GM19043 (cell line): Measurements from ENCODE around the gene GAS2L1.

ENCODE experiments used
- ATAC-seq: cut with Tn5 transposase; IDR thresholded peaks from one replicate; pipeline ENCODE4 v1.9.1; 2021; ENCODE audit warnings: low read depth; ENCODE audit not compliant: unreplicated experiment

The GAS2L1 gene

DNA sequence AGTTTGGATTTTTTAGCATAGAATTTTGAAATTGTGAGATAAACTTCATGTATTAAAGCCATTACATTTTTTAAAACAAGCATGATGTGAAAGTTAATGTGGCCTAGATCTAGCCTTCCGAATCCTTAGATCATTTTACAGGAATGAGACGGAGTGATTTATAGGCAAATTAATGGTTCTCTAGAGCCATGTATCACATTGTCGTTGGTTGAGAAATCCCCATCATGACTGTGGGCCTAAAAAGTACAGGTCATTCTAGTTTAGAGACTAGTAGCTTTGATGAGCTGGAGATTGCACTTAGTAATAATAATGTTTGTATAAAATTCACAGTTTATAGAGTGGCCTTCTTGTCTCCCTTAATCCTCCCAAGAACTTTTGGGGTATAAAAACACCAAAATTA is 31.3 kb upstream of the GAS2L1 start:
- ATAC-seq, result no peak

DNA sequence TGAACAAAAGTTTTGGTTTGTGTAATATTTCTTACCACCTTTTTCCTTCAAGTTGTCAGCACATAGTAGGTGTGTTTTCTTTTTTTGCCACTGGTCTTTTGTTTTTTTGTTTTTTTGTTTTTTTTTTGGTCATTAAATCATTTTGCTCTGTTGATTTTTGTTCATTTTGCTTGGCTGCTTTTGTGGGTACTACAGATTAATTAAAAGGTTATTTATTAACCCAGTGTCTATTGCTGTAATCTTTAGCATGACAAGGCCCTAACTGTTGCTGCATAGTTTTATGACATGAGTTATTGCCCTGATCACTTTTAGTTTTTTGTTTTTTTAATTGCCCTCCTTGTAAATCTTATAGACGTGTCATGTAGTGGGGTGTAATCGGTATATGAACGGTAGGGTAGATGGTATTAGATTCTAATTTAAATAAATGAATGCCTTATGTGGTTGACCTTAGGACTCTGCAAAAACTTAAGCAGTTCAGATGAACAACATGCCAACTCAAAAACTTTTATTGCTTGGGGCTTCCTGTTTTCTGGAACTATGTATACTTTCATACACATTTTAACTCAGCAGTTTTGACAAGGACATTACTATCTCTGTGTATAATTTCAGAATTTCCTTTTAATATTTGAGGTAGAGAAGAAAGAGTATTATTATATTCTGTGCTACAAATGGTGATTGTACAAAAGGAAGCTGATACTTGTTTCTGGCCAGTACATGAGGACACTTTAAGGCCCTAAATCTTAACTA is 30.5 kb upstream of the GAS2L1 start:
- ATAC-seq, result no peak

GRCh38 chr22:29277927-29278326 is 28.5 kb upstream of the GAS2L1 start:
- ATAC-seq, result no peak

- ATAC-seq, result no peak
These were observed 22.3 kb upstream of the GAS2L1 start for GRCh38 chr22:29284196-29284595.

- no peak for ATAC-seq
These were observed 17.6 kb upstream of the GAS2L1 start for GRCh38 chr22:29288837-29289236.

DNA sequence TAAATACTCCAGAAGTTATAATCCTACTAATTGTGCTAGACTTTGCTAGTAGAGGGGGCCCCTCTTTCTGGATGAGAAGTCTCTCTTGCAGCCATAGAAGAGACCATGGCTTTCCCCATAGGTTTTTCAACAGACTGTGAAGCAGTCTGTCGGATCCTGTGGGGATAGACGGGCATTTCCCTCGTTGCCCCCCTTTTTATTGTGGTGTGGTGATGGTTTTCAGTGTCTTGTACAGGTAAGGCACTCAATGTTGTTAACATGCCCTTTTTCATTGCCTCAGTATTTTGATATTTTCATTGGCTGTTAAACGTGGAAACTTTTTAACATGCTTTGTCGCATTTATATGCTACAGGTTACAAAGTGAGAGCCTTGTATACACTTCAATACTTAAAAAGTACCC is 16.4 kb upstream of the GAS2L1 start:
- ATAC-seq, result no peak

DNA sequence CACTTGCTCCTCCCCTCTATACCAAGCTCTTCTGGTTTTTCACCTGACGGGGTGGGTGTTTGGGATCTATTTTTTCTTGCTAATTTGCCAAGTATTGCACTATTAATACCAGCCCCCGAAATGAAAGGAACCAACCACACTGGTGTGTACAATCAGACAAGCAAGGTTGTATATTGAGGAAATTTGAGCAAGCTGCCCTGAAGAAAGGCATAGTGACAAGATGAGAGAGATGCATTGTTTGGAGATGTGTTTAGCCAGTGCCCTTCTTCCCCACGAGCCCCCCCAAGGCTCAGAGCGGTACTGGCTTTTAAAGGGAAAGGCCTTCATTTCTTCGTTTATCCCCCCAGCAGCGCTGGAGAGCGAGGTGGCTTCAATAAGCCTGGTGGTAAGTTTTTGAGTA is 15.2 kb upstream of the GAS2L1 start:
- no peak for ATAC-seq

DNA sequence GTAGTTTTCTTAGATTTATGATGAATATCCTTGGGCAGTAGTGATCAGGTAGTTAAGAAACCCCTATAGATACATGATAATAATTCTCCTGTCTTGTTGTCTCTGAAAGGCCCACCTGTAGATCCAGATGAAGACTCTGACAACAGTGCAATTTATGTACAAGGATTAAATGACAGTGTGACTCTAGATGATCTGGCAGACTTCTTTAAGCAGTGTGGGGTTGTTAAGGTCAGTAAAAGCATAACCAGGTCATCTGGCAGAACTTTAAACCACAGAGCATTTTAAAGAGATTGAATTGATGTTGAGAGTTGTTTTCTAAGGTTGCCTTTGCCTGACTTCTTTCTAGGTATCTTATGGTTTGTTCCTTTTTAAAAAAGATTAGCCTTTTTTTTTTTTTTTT is 14.1 kb upstream of the GAS2L1 start:
- ATAC-seq, result no peak

- ATAC-seq, result no peak
These were observed 7.8 kb upstream of the GAS2L1 start for GRCh38 chr22:29298641-29299040.

DNA sequence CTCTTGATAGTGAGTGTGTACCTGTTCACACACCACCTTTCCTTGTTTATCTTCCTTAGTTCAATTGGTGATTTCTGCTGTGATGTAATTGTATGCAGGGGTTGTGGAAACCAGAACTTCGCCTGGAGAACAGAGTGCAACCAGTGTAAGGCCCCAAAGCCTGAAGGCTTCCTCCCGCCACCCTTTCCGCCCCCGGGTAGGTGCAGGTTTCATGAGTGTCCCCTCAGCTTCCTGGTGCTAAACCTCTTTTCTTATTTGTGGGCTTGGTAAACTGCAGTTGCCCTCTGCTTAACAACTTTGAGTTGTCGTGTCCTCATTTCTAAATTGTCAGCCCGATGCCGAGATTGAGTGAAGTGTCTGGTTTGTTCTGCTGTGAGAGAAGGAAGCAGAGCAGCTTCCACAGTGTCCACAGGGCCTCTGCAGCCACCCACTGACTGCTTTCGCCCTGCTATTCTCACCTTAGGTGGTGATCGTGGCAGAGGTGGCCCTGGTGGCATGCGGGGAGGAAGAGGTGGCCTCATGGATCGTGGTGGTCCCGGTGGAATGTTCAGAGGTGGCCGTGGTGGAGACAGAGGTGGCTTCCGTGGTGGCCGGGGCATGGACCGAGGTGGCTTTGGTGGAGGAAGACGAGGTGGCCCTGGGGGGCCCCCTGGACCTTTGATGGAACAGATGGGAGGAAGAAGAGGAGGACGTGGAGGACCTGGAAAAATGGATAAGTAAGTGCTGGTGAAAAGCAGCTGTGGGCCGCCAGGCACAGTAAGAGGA is 7.1 kb upstream of the GAS2L1 start:
- ATAC-seq, result no peak

DNA sequence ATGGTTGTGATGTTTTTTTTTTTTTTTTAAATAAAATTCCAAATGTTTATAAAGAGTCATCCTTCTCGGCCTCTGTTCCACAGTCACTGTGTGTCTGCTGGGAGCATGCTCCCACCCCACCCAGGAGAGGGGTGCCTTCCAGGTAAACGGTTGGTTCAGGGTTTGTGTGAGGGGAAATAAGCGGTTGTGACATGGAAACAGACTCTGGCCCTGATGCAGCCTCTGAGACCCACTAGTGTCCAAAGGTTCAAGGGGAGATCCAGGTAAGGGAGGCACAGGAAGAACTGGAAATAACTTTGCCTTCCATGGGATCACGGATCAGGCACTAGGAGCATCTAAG is 6.0 kb upstream of the GAS2L1 start:
- no peak for ATAC-seq

- ATAC-seq, result no peak
These were observed 5.4 kb upstream of the GAS2L1 start for GRCh38 chr22:29300807-29301601.

DNA sequence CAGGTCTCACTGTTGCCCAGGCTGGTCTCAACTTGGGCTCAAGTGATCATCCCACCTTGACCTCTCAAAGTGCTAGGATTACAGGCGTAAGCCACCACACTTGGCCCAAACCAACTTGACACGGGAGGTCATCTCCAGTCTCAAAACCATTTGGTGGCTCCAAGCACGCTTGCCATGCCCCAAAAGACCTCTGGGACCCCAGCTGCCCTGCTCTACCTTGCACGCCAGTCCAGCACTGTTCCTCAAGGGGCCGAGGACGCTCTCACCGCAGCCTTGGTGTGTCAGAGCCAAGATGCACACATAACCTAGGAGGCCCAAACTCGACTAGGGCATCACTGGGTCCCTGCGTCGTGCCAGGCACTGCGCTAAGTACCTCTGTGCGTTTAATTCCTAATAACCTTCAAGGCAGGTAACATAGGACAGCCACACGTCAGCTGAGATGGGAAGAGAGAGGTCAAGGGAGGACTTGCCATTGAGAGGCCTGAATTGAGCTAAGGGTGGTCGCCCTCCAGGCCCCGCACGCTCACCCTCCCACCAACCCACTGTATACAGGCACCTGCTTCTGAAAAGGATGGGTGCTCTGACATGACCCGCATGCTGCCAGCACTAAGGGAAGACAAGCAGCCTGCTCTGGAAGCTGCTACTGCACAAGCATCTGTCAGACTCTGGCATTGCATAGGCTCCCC is 4.6 kb upstream of the GAS2L1 start:
- ATAC-seq, result no peak

DNA sequence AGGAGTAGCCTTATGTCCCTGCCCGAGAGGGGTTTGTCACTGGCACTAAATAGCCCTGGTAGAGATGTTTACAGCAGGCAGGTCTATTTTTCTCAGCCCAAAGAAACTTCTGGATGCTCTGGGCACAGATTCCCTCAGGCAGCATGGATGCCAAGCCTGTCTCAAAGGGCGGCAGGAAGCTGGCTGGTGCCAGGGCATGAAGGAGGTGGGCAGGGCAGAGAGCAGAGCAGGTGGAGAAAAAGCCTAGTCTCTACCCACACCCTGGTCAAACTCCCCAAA is 4.1 kb upstream of the GAS2L1 start:
- ATAC-seq, result no peak

GRCh38 chr22:29302681-29303465 is 3.6 kb upstream of the GAS2L1 start:
- ATAC-seq, result no peak

DNA sequence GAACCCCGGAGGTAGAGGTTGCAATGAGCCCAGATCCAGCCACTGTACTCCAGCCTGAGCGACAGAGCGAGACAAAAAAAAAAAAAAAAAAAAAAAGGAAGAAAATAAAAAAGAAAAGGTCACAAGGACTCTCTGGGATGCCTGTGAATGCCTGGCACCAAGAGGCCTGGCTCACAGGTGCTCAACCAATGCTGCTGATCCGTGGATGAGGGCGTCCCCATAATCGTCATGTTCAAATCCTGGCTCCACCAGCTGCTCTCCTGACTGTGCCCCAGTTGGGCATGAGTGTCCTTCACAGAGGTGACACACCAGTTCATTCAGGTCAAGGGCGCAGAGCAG is 645 bp upstream of the GAS2L1 start:
- no peak for ATAC-seq

- no peak for ATAC-seq
These were observed 565 bp downstream of the GAS2L1 start for GRCh38 chr22:29306835-29307595.

- no peak for ATAC-seq
These were observed 1.2 kb downstream of the GAS2L1 start for GRCh38 chr22:29307596-29308147.

DNA sequence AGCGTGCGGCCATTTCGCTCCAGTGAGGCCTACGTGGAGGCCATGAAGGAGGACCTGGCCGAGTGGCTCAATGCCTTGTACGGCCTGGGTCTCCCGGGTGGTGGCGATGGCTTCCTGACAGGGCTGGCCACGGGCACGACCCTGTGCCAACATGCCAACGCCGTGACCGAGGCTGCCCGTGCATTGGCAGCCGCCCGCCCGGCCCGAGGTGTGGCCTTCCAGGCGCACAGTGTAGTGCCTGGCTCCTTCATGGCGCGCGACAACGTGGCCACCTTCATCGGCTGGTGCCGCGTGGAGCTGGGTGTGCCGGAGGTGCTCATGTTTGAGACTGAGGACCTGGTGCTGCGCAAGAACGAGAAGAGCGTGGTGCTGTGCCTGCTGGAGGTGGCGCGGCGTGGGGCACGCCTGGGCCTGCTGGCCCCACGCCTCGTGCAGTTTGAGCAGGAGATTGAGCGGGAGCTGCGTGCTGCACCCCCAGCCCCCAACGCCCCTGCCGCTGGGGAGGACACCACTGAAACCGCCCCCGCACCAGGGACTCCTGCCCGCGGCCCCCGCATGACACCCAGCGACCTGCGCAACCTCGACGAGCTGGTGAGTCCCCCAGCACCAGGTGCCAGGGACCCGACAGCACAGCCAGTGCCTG is 1.8 kb downstream of the GAS2L1 start:
- ATAC-seq, result no peak
